ENCODE measurements around the gene CD93. TPM values are rescaled to one million over a fixed set of nuclear protein-coding genes. Genes with fewer than 3 reads are reported as not detected.

The CD93 gene
- total RNA-seq, 1 donor from 2014 or later: not detected

DNA sequence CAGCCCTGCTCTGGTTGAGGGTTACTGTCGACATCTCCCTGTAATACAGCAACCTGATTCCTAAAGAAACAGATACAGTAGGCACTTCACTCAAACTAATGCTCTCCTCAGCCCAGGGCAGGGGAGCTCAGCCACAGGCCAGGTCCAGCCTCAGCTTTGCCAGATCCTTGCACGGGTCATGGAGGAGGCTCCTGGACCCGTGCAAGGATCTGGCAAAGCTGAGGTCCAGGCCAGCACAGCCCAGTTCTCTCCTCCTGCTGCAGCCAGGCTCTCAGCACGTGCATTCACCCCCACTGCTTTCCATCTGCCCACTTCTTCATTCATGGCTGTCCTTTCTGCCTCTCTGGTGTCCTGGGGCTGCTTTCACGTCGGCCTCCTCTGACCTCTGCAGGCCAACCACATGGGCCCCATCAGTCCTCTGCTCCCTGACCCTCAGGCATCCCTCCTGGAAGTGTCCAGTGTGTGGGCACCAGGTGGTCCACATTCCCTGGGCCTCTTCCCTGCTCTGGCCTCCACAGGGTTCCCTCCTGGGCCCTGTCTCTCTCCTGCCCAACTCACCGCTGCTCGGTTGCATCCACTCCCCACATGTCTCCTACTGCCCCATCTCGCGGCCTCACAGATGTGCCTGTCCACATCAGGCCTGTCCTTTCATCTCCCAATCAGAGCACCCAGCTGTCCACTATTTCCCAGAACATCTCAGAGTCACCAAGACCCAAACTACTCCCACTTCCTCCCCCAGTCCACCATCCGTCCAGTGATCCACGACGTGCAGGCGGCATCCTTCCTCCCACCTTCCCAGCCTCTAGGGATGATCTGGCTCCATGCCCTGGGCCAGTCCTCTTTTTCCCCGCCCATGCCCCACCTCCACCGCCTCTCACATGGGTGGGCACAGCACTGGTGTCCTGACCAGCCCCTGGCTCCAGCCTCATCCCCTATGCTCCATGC lies 11.8 kb upstream of the CD93 start:
- intact Hi-C loops (cut with micrococcal nuclease): no loop called here
- no peak for ATAC-seq (ENCODE audit: low read depth)
- H3K27ac Mint-ChIP-seq: no peak overlapping the region
- ChIA-PET POLR2A (no interaction called here), CTCF (no interaction called here)
- TF ChIP-seq, protein P1, sequence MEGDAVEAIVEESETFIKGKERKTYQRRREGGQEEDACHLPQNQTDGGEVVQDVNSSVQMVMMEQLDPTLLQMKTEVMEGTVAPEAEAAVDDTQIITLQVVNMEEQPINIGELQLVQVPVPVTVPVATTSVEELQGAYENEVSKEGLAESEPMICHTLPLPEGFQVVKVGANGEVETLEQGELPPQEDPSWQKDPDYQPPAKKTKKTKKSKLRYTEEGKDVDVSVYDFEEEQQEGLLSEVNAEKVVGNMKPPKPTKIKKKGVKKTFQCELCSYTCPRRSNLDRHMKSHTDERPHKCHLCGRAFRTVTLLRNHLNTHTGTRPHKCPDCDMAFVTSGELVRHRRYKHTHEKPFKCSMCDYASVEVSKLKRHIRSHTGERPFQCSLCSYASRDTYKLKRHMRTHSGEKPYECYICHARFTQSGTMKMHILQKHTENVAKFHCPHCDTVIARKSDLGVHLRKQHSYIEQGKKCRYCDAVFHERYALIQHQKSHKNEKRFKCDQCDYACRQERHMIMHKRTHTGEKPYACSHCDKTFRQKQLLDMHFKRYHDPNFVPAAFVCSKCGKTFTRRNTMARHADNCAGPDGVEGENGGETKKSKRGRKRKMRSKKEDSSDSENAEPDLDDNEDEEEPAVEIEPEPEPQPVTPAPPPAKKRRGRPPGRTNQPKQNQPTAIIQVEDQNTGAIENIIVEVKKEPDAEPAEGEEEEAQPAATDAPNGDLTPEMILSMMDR (IDR thresholded peaks at IDR 0.05): no peak
- no peak overlapping the region for H3K4me3 Mint-ChIP-seq
- H3K4me1 Mint-ChIP-seq: no peaks in the 10 kb centered on the region
- no peak for DNase-seq
- H3K27me3 Mint-ChIP-seq: no peaks in the 10 kb centered on the region
- H3K36me3 Mint-ChIP-seq (ENCODE audit: low read depth): no peaks in the 10 kb centered on the region
- H3K9me3 Mint-ChIP-seq: no peaks in the 10 kb centered on the region

DNA sequence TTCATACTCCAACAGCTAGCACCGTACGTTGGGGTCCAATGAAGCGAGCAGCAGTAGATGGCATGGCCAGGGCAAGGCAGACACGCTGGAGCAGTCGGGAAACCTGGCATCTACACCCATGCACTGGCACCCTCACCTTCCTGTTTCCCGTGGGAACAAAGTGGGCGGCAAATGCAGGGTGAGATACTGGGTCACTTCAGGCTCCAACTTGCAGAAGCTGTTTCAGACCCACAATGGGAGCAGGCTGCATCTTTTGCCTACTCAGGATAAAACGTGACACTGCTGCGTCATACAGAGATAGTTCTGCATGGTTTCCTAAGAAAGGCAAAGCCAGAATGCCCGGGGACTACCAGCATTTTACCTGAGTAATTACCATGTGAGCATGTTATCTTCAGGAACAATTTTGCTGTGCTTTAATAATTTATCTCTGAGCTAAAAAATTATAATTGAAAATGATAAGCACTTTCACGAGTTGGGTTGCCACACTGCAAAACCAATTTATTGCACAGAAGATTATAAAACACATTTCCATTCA lies 10.9 kb upstream of the CD93 start:
- CTCF ChIA-PET: no interaction called here
- Mint-ChIP-seq H3K4me1 (no peaks in the 10 kb centered on the region), H3K4me3 (no peak overlapping the region), H3K36me3 (ENCODE audit: low read depth) (no peaks in the 10 kb centered on the region), H3K27me3 (no peaks in the 10 kb centered on the region), H3K9me3 (no peaks in the 10 kb centered on the region), H3K27ac (no peak overlapping the region)
- POLR2A ChIA-PET: no interaction called here
- TF ChIP-seq, protein P1 (IDR thresholded peaks at IDR 0.05): no peak
- no peak for DNase-seq
- intact Hi-C loops (cut with micrococcal nuclease): no loop called here
- no peak for ATAC-seq (ENCODE audit: low read depth)

DNA sequence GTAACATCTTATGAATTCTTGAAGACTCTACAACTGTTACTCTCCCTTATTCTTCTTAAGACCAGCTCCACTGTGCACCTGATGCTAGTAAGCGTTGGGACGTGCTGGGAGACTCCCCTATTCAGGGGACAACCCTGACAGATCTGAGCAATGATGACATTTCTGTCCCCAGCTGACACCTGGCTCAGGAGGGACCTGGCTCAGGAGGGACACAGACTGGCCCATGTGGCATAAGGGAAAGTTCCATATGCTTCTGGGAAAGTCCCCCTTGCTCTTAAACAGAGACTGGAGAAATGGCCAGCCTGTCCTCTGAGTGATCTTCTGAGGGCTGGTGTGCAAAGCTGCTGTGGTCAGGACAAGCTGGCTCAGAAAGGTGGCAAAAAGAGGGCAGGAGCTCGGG lies 10.0 kb upstream of the CD93 start:
- intact Hi-C loops (cut with micrococcal nuclease): no loop called here
- POLR2A ChIA-PET: no interaction called here
- TF ChIP-seq, protein P1 (IDR thresholded peaks at IDR 0.05): no peak
- Mint-ChIP-seq H3K9me3 (no peaks in the 10 kb centered on the region), H3K27me3 (no peaks in the 10 kb centered on the region), H3K4me3 (no peak overlapping the region), H3K36me3 (ENCODE audit: low read depth) (no peaks in the 10 kb centered on the region), H3K4me1 (no peaks in the 10 kb centered on the region), H3K27ac (no peak overlapping the region)
- DNase-seq (no peak), ATAC-seq (ENCODE audit: low read depth) (no peak)
- CTCF ChIA-PET: no interaction called here

DNA sequence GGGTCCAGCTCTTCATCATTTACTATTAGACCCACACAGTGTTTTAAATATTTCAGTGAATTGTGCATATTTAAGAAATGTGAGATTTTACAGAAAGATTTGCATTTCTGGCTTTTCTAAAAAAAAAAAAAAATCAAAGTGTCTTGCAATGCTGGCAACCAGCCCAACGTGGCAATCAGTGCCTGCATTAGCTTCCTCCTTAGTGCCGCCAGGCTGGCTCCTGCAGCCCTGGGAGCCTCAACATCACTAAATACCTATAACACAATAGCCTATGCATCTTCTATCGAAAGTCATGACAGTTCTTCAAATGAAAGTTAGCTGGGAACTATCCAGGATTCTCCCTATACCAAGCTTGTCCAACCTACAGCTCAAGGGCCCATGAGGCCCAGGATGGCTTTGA lies 9.4 kb upstream of the CD93 start:
- ATAC-seq (ENCODE audit: low read depth): no peak
- ChIA-PET POLR2A (no interaction called here), CTCF (no interaction called here)
- no peaks in the 10 kb centered on the region for H3K27me3 Mint-ChIP-seq
- TF ChIP-seq, protein P1 (IDR thresholded peaks at IDR 0.05): no peak
- intact Hi-C loops (cut with micrococcal nuclease): no loop called here
- H3K4me3 Mint-ChIP-seq: no peak overlapping the region
- H3K9me3 Mint-ChIP-seq: no peaks in the 10 kb centered on the region
- no peaks in the 10 kb centered on the region for H3K36me3 Mint-ChIP-seq (ENCODE audit: low read depth)
- no peaks in the 10 kb centered on the region for H3K4me1 Mint-ChIP-seq
- DNase-seq: no peak
- no peak overlapping the region for H3K27ac Mint-ChIP-seq

DNA sequence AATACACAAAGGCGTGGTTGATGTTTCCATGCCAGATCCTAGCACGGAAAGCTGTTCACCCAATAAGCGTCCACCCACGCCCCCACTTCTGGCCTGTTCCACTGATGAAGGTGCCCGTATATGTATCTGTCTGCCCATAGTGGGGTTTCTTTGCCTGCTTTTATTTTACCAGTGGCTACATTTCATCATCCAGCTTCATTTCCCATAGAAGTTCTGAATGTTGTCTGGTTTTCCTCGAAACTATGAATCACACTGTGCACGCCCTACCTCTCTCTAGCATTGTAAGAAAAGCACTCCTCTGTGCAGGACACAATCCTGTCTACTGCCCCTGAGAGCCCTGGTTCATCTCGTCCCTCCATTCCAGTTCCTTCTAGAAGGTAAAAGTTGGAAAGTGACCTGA lies 8.8 kb upstream of the CD93 start:
- ChIA-PET POLR2A (no interaction called here), CTCF (no interaction called here)
- no peaks in the 10 kb centered on the region for H3K4me1 Mint-ChIP-seq
- DNase-seq: no peak
- H3K36me3 Mint-ChIP-seq (ENCODE audit: low read depth): no peaks in the 10 kb centered on the region
- TF ChIP-seq, protein P1 (IDR thresholded peaks at IDR 0.05): no peak
- H3K27me3 Mint-ChIP-seq: peaks cover 3% of the 10 kb centered on the region
- no peak overlapping the region for H3K4me3 Mint-ChIP-seq
- no peak overlapping the region for H3K27ac Mint-ChIP-seq
- no peak for ATAC-seq (ENCODE audit: low read depth)
- intact Hi-C loops (cut with micrococcal nuclease): no loop called here
- H3K9me3 Mint-ChIP-seq: no peaks in the 10 kb centered on the region
